Measurements from ENCODE around the gene LYPLAL1. TPM values are rescaled to one million over a fixed set of nuclear protein-coding genes. Genes with fewer than 3 reads are reported as not detected.

LYPLAL1 gene
- total RNA-seq = 10 to 100 TPM; 19.0 to 19.7 TPM

DNA sequence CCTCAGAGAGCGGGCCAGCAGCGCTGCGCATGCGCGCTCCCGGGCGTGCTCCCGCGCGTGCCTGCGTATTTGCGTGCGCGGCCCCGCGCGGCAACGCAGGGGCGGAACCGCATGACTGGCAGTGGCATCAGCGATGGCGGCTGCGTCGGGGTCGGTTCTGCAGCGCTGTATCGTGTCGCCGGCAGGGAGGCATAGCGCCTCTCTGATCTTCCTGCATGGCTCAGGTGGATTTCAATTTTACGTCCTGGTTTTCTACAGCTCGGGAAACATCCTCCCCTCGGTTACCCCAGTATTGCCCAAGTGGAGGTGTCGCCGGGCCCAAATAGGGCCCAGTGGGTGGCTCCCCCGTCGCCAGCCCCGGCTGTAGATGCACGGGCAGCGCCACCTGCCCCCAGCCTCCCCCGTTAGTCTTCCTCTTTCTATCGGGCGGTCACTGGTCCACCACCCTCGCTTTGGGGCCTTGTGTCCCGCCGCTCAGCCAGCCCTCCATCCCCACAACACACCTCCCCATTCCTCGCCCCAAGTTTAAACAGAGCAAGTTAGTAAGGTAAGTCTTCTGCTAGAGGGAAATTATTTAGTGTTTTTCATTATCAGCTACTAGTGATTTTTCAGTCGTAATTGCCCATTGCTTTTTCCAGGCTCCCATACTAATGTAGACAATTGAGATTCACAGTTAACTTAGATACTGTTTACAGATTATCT lies at the start of gene LYPLAL1:
TSS of gene LYPLAL1 (plus strand) at position 121 of the 702 bp plus-strand sequence. CDS start at position 134, 13 bp downstream.
- H3K36me3 Mint-ChIP-seq (ENCODE audit: low read depth) = peaks cover 25% of the 10 kb centered on the region

GRCh38 chr1:219124163-219124562 lies 49.5 kb upstream of the LYPLAL1 start:
- H3K27ac Mint-ChIP-seq = no peak overlapping the region
- H3K36me3 Mint-ChIP-seq (ENCODE audit: low read depth) = no peaks in the 10 kb centered on the region
- no peak overlapping the region for H3K4me3 Mint-ChIP-seq
- DNase-seq = no peak
- H3K27me3 Mint-ChIP-seq = no peaks in the 10 kb centered on the region
- H3K9me3 Mint-ChIP-seq = no peaks in the 10 kb centered on the region
- H3K4me1 Mint-ChIP-seq = no peaks in the 10 kb centered on the region
- ChIA-PET POLR2A (no interaction called here), CTCF (no interaction called here)

More for the DNA sequence above, at the start of gene LYPLAL1:
- H3K4me1 Mint-ChIP-seq = peaks cover 43% of the 10 kb centered on the region
- peaks cover 1% of the 10 kb centered on the region for H3K9me3 Mint-ChIP-seq
- ChIA-PET CTCF (interaction anchor here (1.0 to 1.4 kb wide), 2 partner anchors 15 to 889 kb away, joined by 5 to 7 read pairs; partner anchors contain the start of gene RRP15), POLR2A (interaction anchor here (0.5 to 2.4 kb wide), 7 partner anchors 11 to 867 kb away, joined by 3 to 20 read pairs (median 4); no protein-coding TSS in a partner anchor)
- peak within 1 kb of the TSS; percentile 93 for H3K27ac Mint-ChIP-seq
- no peaks in the 10 kb centered on the region for H3K27me3 Mint-ChIP-seq
- DNase-seq = peak; percentile 89
- H3K4me3 Mint-ChIP-seq = peak within 1 kb of the TSS; percentile 99

GRCh38 chr1:219125342-219125741 lies 48.3 kb upstream of the LYPLAL1 start:
- Mint-ChIP-seq H3K36me3 (ENCODE audit: low read depth) (no peaks in the 10 kb centered on the region), H3K27me3 (no peaks in the 10 kb centered on the region), H3K27ac (no peak overlapping the region), H3K9me3 (no peaks in the 10 kb centered on the region), H3K4me1 (no peaks in the 10 kb centered on the region), H3K4me3 (no peak overlapping the region)
- ChIA-PET POLR2A (no interaction called here), CTCF (no interaction called here)
- DNase-seq = no peak

DNA sequence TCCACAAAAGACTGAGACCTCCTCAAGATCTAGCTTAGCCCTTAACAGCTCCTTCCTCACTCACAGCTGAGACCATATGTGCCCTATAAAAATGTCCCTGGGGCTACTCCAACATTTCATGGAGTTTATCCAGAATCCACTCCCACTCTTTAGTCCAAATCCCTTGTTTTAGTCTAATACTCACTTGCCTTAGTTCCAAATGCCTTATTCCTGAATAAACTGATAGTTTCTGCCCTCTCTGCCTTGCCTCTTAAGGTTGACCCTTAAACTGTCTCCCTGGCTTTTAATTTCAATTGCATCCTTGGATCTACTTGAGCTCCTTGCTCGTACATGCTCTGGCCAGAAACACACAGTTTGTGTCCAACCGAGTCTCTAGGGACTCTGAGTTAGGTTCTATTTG lies 47.3 kb upstream of the LYPLAL1 start:
- H3K27ac Mint-ChIP-seq = no peak overlapping the region
- CTCF ChIA-PET = no interaction called here
- H3K36me3 Mint-ChIP-seq (ENCODE audit: low read depth) = no peaks in the 10 kb centered on the region
- no peaks in the 10 kb centered on the region for H3K27me3 Mint-ChIP-seq
- DNase-seq = no peak
- POLR2A ChIA-PET = no interaction called here
- no peak overlapping the region for H3K4me3 Mint-ChIP-seq
- no peaks in the 10 kb centered on the region for H3K4me1 Mint-ChIP-seq
- H3K9me3 Mint-ChIP-seq = no peaks in the 10 kb centered on the region

- POLR2A ChIA-PET = no interaction called here
- Mint-ChIP-seq H3K9me3 (no peaks in the 10 kb centered on the region), H3K4me1 (no peaks in the 10 kb centered on the region), H3K27ac (no peak overlapping the region), H3K4me3 (no peak overlapping the region), H3K27me3 (no peaks in the 10 kb centered on the region), H3K36me3 (ENCODE audit: low read depth) (no peaks in the 10 kb centered on the region)
- no peak for DNase-seq
- CTCF ChIA-PET = no interaction called here
These were observed 44.7 kb upstream of the LYPLAL1 start for GRCh38 chr1:219128957-219129356.

DNA sequence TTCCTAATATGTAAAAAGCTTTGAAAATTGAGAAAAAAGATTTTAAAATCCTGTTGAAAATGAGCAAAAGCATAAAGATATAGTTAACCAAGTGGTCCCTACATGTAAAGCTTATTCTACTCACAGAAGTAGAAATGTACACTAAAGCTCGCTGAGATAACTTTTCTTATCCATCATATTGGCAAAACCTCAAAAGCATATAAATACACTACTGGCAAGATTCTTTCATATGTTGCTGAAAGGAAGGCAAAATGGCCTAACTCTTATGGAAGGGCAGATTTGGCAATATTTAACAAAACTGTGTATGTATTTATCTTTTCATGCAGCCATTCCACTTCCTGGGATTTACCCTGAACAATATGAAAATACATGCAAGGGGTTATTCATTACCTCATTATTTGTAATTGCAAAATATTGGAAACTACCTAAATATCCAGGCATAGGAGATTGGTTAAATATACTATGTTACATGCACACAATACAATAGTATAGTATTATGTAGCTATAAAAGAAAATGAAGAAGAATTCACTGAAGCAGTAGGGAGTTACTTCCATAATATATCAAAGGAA lies 43.2 kb upstream of the LYPLAL1 start:
- no peaks in the 10 kb centered on the region for H3K36me3 Mint-ChIP-seq (ENCODE audit: low read depth)
- no peaks in the 10 kb centered on the region for H3K4me1 Mint-ChIP-seq
- no peaks in the 10 kb centered on the region for H3K9me3 Mint-ChIP-seq
- ChIA-PET POLR2A (no interaction called here), CTCF (no interaction called here)
- DNase-seq = no peak
- no peaks in the 10 kb centered on the region for H3K27me3 Mint-ChIP-seq
- H3K27ac Mint-ChIP-seq = no peak overlapping the region
- H3K4me3 Mint-ChIP-seq = no peak overlapping the region

DNA sequence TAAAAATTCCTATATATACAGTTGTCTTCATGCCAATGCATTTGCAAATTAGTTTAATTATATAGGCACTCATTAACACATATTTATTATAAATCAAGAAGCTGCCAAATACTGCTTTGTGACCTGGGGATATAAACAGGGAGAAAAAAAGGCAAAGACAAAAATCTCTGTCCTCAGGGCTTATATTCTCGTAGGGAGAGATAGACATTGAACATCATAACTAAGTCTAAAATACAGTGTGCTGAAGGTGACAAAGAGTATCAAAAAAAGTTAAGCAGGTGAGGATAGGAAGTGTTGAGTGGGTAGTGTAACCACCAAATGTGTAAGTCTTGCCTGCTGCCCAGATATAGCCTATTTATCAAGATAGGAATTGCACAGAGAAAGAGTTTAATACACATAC lies 40.7 kb upstream of the LYPLAL1 start:
- CTCF ChIA-PET = no interaction called here
- Mint-ChIP-seq H3K27me3 (no peaks in the 10 kb centered on the region), H3K27ac (no peak overlapping the region), H3K9me3 (no peaks in the 10 kb centered on the region), H3K4me1 (no peaks in the 10 kb centered on the region), H3K36me3 (ENCODE audit: low read depth) (no peaks in the 10 kb centered on the region), H3K4me3 (no peak overlapping the region)
- POLR2A ChIA-PET = no interaction called here
- DNase-seq = no peak

DNA sequence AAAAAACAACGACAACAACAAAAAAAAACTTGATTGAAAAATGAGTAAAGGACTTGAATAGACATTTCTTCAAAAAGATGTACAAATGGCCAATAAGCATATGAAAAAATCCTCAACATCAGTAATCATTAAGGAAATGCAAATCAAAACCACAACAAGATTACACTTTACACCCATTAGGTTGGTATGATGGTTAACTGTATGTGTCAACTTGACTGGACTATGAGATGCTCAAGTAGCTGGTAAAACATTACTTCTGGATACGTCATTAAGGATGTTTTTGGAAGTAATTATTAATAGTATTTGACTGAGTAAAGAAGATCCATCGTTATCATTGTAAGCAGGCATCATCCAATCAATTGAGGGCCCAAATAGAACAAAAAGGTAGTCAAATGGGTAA lies 34.9 kb upstream of the LYPLAL1 start:
- no peaks in the 10 kb centered on the region for H3K27me3 Mint-ChIP-seq
- no peak overlapping the region for H3K4me3 Mint-ChIP-seq
- CTCF ChIA-PET = no interaction called here
- no peaks in the 10 kb centered on the region for H3K36me3 Mint-ChIP-seq (ENCODE audit: low read depth)
- no peak overlapping the region for H3K27ac Mint-ChIP-seq
- no peak for DNase-seq
- H3K4me1 Mint-ChIP-seq = no peaks in the 10 kb centered on the region
- no peaks in the 10 kb centered on the region for H3K9me3 Mint-ChIP-seq
- POLR2A ChIA-PET = no interaction called here

GRCh38 chr1:219140303-219140877 lies 33.3 kb upstream of the LYPLAL1 start:
- H3K27me3 Mint-ChIP-seq = no peaks in the 10 kb centered on the region
- POLR2A ChIA-PET = no interaction called here
- no peaks in the 10 kb centered on the region for H3K36me3 Mint-ChIP-seq (ENCODE audit: low read depth)
- no peak overlapping the region for H3K4me3 Mint-ChIP-seq
- no peaks in the 10 kb centered on the region for H3K9me3 Mint-ChIP-seq
- no peak overlapping the region for H3K27ac Mint-ChIP-seq
- DNase-seq = no peak
- no peaks in the 10 kb centered on the region for H3K4me1 Mint-ChIP-seq
- CTCF ChIA-PET = no interaction called here

DNA sequence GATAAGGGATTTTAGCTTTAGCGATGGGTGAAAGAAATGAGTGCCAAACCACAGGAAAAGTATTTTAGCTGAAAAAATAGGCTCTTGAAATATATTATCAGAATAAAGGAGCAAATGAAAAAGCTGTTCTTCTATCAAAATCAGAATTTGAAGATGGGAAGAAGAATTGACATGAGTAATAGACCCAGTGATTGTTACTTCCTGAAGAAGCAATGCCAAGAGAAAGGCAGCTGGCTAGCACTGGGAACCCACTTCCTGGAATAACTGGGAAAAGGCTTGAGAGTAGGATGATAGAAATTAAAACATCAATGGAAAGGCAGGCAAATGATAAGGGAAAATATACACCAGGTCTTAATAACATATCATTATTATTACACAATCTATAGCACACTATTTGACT lies 29.9 kb upstream of the LYPLAL1 start:
- ChIA-PET POLR2A (no interaction called here), CTCF (no interaction called here)
- H3K4me1 Mint-ChIP-seq = no peaks in the 10 kb centered on the region
- H3K27ac Mint-ChIP-seq = no peak overlapping the region
- DNase-seq = no peak
- peaks cover 2% of the 10 kb centered on the region for H3K27me3 Mint-ChIP-seq
- no peak overlapping the region for H3K4me3 Mint-ChIP-seq
- H3K36me3 Mint-ChIP-seq (ENCODE audit: low read depth) = no peaks in the 10 kb centered on the region
- H3K9me3 Mint-ChIP-seq = no peaks in the 10 kb centered on the region

DNA sequence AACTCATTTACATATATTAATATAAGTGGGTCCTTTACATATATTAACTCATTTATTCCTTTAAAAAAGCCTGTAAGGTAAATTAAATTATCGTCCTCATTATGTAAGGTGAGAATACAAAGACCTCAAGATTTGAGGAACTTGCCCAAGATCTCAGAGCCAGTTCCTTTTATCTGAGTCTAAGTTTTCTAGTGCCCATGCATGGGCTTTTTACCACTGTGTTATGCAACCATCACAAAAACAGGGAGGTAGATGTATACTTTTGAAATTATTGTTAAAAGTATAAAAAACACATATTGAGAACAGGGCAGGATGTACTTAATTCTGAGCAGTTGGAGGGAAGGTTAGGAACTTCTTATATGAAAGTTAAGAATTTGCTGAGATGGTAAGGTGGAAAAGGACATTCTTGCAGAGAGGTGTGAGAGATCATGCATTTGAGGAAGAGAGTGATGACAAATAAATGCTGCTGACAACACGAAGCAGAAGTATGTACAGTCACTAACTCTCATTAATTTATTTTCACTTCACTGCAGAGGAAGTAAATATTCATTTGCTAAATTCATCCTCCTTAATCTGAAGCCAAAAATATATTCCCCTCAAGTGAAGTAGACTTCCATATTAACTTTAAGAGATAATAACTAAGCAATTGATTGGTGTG lies 28.9 kb upstream of the LYPLAL1 start:
- CTCF ChIA-PET = no interaction called here
- DNase-seq = no peak
- H3K27ac Mint-ChIP-seq = no peak overlapping the region
- H3K4me1 Mint-ChIP-seq = no peaks in the 10 kb centered on the region
- no peaks in the 10 kb centered on the region for H3K36me3 Mint-ChIP-seq (ENCODE audit: low read depth)
- POLR2A ChIA-PET = no interaction called here
- peaks cover 2% of the 10 kb centered on the region for H3K27me3 Mint-ChIP-seq
- no peaks in the 10 kb centered on the region for H3K9me3 Mint-ChIP-seq
- H3K4me3 Mint-ChIP-seq = no peak overlapping the region

DNA sequence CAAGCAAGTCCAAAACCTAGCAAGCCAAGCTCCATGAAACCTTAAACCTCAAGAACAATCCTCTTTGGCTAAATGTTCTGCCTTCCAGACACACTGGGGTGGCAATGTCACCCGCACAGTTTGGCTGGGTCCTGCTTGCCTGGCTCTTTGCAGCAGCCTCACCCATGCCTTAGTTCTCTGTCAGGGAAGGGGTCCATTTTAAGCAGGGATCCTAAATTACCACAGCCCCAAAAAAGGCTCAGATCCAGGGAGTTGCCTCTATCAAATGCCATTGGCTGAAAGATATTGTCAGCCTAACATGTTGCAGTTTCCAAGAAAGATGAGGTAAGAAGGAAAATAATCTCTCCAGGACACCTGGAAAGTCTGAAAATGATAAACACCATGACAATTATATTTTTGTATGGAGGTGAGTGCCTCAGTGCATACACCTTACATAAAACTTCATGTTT lies 26.1 kb upstream of the LYPLAL1 start:
- Mint-ChIP-seq H3K4me3 (no peak overlapping the region), H3K36me3 (ENCODE audit: low read depth) (no peaks in the 10 kb centered on the region), H3K4me1 (no peaks in the 10 kb centered on the region), H3K27ac (no peak overlapping the region), H3K27me3 (peaks cover 2% of the 10 kb centered on the region), H3K9me3 (no peaks in the 10 kb centered on the region)
- DNase-seq = no peak
- POLR2A ChIA-PET = no interaction called here
- CTCF ChIA-PET = no interaction called here

DNA sequence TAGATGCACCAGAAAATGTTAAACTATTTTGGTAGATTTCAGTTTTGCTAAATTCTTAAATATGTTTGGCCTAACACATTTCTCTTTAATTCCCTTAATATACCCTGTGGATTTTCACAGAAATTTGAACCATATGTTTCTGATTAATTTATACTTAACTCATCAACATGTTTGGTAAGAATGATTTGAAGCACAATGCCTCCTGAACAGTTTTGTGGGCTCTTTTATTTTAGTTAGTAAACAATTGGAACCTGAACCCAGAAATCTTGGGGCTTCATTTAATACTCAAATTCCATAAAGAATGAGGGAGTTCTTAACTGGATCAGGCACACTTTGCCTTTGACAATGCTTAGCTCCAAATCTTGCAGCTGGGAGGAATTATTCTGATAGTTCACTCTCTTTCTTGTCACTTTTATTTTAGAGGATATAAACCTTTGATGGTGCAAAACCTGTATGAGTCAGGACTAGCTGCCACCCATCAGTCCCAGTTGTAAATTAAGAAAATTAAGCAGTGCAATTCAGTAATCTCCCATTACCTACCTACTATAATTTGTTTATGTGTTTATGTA lies 24.6 kb upstream of the LYPLAL1 start:
- H3K27ac Mint-ChIP-seq = no peak overlapping the region
- peaks cover 2% of the 10 kb centered on the region for H3K27me3 Mint-ChIP-seq
- no peak overlapping the region for H3K4me3 Mint-ChIP-seq
- no peak for DNase-seq
- no peaks in the 10 kb centered on the region for H3K36me3 Mint-ChIP-seq (ENCODE audit: low read depth)
- ChIA-PET POLR2A (no interaction called here), CTCF (no interaction called here)
- H3K9me3 Mint-ChIP-seq = no peaks in the 10 kb centered on the region
- no peaks in the 10 kb centered on the region for H3K4me1 Mint-ChIP-seq
